NCI-H2107 treated with DMSO at 0.1 percent for 48 hours (cell line): Measurements from ENCODE around the gene HECW1.
"Not testable (repeated sequence)": the region's sequence is repeated elsewhere in the genome, so short reads cannot be mapped to it uniquely, and the experiment has no call there.

Experiments used
- DNase-seq: peaks from one replicate; lab custom pipeline; 2025; ENCODE audit not compliant: unreplicated experiment; lab: John Stamatoyannopoulos, UW

Gene HECW1

DNA sequence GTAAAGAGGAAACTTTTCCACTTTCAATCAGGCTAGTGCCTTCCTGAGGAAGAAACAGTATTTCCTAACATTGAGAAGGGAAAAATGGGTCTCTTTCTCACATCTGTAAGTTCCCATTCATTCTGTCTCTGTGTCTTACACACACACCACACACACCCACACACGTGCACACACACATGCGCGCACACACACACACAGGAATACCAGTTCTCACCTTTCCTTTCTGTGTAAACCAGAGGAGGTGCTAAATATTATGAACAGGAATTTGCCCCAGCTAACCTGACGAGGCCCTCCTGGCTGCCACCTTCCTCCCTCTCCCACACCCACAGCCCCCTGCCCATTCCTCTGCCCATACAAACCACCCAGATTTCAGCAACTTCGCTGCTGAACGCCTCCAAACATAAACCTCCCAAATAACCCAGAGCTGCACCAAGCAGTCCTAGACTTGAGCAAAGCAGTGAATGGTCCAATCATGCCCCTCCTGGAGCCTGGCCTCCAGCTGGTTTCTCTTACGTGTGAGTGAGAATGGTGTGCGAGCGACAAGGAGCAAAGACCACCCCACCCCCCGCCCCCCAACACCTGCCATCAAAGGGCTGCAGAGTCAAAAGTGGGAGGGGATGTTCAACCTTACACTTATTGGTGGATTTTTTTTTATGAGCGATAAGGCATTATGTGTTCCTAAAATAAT is 190.5 kb downstream of the HECW1 start:
- no peak for DNase-seq

DNA sequence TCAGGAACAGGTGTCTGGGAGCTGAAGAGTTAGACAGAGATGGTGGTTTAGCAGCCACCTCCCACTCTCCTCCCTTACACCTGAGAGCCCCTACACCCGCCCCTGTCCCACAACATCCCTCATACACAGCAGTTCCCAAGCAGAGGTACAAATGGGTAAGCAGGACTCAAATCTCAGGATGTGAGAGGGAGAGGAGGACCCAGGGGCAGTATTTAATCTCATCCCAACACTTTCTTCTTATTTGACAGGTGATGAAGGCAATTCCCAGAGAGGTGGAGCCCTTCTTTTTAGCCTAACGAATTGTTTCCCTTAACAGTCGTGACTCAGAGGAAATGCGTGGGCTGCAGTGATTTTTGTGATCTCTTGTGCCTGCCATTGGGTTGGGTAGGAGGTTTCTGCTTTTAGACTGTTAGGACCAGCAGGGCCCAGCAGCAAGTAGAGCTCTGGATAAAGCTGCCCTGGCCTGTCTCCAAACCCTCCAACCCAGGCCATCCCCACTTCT is 191.3 kb downstream of the HECW1 start:
- DNase-seq = no peak

DNA sequence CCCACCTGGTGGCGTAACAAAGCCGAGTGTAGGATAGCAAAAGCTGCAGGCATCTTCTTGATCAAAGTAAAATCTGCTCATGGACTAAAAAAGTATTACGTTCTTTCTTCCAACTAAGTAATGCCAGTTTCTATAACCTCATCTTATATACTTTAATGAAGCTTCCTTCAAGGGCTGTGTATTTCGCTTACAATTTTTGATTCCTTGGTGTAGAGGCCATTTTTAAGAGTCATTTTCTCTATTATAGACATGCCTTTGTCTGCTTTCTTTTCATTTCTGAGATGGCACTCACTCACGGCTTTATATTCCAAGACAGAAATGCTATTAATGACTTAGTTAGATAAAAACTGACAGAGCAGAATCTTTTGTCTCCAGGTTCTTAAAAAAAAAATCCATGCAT is 194.0 kb downstream of the HECW1 start:
- DNase-seq = no peak

DNA sequence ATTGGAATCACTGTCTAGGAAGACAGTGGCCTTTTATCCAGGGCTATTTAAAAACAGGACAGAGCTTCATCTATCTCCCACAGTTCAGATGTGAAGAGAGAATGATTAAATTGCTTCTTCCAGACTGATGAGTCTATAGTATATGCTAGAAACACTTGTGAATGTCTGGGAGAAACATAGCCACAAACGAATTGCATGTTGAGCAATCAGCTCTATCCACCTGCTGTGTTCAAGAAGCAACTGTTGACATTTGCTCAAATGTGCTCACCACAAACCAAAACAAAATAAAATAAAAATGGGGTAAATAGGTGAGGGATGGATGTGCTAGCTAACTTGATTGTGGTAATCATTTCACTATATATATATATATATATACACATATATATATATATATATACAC is 195.1 kb downstream of the HECW1 start:
- no peak for DNase-seq

DNA sequence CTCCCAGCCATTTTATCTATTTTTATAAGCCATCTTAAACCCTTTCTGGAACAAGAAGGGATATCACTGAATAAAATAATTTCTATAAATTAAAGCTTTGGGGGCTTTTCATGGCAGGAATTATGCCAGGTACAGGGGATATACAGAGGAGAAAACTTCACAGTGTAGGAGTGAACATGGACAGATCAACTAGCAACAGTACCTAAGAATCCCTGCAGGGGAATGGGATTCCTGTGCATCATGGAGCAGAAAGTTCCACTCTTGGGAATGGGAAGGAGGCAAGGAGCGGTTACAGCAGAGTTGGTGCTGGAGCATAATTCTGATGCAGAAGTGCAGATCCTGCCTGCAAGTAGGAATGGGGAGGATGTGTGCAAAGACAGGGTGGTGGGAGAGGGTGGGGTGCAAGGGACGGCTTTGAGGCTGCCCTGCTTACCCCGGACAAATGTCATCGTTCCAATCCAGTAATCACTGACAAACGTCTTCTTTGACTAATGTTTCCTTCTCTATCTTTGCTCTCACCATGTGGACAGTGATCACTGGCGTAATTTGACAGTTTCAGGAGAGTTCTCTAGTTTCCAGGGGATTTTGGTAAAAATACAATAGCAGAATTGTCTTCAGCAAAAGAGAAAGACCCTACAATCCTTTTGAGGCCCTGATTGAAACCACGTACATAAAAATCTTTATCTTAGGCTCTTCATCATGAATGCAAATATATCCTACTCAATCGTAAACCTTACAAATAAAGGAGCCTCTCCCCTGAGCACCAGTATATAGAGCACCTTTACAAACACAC is 196.7 kb downstream of the HECW1 start:
- no peak for DNase-seq

DNA sequence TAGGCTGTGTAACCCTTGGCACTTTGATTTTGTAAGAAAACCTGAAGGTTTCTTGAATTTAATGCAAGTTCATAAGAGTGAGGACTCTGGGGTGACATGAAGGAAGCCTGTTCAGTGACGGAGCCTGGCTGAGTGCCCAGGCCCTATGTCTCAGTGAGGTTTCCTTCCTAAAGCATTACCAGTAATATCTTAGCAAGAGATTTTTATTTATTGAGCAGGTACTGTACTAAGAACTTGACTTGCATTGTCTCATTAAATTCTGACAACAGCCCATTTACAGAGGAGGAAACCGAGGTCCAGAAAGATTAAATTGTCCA is 197.2 kb downstream of the HECW1 start:
- no peak for DNase-seq

DNA sequence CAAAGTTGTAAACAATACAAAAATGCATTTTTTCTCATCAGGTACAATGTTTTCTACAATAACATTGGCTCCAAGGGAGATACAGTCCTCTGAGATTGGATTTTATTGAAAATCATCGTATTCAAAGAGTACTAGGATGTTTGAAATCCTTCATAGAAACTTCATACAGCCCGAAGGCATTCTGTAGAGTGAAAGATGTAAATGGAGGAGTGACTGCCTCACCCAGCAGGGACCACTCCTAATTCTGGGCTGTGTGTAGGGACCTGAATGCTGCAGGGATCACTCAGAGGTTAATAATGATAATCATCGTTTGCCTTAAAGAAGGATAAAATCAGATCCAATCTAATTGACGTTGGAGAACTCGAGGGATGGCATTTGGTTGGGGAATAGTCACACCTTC is 198.6 kb downstream of the HECW1 start:
- no peak for DNase-seq

DNA sequence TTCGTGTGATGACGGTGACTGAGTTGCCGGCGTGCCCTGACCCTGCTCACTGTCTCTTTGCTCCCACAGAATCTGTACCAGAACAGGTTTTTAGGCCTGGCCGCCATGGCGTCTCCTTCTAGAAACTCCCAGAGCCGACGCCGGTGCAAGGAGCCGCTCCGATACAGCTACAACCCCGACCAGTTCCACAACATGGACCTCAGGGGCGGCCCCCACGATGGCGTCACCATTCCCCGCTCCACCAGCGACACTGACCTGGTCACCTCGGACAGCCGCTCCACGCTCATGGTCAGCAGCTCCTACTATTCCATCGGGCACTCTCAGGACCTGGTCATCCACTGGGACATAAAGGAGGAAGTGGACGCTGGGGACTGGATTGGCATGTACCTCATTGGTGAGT is 199.2 kb downstream of the HECW1 start:
- DNase-seq = no peak

DNA sequence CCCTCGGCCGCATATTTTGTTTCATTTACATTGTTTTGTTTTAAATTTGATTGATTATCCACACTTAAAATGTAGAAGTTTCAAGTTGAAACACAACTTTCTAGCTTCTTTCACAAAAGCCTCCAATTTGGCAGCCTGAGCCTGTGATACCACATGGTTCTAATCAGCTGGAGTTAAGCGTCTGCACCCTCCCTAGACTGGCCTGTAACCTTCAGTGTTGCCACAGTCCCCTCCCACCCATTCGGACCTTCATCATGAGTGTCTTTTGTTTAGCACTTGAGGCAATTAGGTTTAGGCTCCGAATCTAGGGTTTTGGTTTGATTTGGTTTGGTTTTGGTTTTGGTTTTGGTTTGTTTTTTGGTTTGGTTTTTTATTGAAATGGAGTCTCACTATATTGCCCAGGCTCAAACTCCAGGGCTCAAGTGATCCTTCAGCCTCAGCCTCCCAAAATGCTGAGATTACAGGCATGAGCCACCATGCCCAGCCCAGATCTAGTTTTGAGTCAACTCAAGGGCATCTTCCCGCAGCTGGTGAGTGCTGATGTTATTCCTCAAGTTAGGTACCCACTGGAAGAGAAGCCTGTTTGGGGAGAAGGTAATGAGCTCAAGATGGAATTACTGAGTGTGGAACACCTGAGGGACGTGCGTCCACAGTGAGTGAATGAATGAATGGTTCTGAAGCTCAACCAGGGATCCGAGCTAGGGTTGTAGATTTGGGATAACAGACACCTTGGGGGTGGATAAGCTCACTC is 201.4 kb downstream of the HECW1 start:
- no peak for DNase-seq

DNA sequence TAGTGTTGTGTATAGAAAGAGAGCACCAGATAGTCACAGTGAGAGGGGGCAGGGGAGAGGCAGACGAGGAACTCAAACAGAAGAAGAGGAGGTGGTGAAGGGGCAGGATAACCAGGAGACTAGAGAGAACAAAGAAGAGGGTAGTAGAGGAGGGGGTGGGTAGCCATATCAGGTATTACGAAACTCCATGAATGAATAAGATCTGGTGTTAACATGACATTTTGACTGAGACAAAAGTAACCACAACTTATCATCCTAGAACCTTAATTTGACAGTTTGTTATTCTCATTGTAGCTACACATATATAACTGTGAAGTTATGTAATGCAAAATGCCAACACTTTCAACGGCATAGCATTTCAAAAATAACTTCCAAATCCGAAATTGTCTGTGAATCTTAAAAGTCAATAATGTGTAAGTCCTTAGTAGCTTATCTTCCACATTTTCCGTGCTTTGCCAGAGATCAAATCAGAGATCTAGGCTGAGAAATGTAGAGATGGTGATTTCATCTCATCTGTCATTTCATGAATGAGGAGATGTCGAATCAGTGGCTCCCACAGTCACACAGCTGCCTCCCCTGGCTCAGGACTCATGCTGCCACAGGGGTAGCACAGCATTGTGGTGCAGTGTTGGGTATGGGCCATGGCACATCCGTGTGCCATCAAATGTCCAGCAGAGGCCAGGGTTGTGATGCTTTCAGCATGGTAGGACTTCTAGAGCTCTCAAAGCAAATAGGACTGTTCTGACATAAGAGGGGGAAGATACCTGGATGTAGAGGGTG is 202.1 kb downstream of the HECW1 start:
- DNase-seq = no peak

DNA sequence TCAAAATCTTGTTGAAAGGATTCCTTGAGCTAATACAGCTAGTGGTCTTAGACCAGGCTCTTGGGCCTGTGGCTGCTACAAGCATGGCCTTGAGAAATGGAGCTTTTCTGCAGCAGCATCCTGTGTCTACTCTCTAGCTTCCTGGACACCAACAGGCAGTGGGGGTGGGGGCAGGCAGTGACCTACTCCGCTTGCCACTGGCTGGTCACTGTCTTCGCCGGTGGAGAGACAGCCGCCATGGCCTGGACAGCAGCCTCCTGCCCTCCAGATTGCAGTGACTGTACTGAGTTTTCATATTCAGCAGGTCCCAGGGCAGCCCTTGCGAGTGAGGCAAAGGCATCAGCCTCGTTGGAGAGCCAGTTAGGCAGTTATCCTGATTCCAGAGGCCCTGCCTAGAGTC is 204.6 kb downstream of the HECW1 start:
- DNase-seq = no peak

DNA sequence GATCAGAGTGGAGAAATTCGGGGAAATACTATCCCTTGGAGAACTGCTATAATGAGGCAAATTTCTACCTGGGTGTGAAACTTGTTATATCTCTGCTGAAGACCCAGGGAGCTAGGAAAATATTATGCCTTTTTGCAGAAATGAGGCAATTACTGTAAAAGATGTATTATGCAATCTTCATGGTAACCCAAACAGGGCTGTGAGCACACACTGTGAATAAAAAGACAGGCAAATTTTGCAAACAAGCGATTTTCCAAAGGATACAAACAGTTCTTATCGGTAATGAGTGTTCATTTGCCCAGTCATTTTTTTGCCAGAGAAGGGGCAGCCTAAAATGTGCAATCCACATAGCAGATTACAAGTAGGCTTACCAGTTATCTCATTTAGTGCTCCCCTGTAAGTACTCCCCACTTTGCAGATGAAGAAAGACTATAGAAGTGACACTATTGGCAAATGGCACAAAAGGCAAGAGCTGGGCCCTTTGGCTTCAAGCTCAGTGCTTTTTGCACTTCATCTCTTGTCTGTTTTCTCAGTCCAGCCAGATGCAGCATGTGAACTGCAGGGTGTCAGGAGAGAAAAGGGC is 205.8 kb downstream of the HECW1 start:
- no peak for DNase-seq

DNA sequence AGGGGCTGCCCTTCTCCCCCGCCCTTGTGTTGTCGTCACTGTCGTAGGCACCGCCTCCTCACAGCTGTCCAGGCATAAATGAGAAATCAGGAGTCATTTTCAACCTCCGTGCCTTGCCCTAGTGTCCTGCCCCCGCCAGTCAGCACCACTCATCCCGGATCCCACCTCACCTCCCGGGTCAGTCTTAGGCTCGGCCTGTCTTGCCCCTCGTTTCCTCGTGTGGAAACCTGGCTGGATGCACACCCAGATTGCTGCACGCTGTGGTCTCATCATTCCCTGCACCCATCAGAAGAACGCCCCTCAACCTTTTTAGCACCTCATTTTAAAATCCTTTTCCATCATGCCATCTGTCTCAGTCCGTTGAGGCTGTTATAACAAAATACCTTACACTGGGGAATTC is 213.1 kb downstream of the HECW1 start:
- no peak for DNase-seq

DNA sequence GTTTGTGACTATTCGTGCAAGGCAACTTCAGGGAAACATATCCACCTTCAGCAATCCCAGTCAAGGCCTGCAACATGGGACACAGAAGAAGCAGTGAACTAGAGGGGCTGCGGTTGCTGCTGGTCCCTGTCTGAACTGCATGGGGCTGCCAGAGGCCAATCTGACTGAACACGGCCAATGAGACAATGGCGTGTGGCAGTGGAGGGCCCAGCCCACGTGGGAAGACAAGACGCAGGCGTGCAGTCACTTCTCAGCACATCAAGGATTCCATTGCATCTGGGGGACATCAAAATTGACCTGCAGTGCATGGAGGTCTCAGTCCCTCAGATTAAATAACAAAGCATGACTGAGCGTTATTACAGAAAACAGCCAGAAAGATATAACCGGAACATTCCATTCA is 215.9 kb downstream of the HECW1 start:
- DNase-seq = no peak

DNA sequence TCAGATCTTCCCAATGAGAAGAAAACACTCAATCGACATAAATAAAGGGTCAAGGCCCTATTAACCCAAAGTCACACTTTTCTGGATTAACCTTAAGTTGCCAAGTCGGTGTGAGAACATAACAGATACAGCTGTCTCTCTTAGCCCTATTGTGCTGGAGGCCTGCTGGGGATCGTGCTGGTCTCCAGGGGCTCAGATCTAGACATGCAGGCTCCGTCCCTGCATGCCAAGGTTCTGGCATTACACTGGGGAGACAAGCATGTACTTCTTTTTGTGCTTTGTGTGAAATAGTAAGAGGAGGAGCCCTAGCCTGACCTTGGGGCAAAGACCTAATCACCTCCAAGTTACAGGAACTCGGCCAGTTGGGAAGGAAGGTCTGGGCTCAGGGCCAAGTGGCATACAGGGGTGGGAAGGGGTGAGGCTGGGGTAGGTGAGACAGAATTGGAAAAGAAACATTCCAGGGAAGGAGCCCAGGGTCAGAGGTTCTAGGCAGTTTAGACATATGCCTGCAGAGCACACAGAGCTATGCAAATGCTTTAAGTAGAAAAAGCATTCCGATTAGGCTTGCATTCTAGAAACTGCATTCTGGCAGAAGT is 216.4 kb downstream of the HECW1 start:
- DNase-seq = no peak

DNA sequence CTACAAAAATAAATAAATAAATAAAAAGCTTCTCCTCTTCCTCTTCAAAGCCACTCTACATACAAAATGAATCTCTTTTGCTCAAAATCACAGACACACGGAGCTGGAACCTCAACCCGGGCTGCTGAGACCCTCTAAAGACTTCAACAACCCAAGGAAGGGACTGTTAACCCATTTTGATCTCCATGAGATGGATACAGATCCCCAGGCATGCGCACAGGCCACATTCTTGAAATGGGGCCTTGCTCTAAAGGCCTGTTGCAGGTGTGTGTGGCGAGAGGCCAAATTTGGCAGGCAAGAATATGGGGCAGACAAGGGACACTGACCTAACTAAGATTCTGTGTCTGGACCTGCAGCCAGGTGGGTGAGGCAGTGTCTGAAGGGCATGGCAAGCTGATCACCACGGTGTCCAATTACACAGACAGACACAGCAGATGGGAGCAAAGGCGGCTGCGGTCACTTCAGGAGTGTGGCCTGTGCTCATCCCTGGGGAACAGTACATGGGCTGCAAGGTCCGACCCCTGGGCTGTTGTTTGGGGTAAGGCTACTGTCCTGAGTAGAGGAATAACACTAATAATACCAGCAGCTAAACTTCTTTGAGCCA is 219.8 kb downstream of the HECW1 start:
- DNase-seq = no peak

DNA sequence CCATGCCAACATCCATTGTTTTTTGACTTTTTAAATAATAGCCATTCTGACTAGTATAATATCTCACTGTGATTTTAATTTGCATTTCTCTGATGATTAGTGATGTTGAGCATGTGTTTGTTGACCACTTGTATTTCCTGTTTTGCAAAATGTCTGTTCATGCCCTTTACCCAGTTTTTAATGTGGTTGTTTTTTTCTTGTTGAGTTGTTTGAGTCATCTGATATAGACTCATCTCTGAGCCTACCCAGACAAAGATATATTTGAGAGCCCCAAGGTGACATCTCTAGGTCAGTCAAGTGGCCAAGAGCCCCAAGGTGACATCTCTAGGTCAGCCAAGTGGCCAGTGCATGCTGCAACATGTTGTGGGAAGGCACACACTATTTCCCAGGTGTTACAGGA is 224.7 kb downstream of the HECW1 start:
- DNase-seq = no peak

DNA sequence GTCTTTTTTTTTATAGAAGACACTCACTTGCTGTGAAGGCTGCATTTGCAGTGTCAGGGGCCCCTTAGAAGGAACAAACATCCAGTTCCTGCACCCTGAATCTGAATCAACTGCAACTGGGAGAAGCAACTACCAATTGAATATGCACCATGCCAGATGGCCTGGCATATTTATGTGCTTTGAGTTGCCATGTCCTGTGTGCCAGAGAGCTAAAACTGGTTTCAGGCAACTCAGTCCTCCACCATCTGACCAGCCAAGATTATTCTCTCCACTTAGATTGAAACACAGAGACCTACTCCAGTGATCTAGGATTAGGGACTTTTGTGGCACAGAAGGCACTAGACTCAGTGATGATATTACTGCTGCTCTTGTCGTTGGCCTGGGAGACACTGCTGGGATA is 225.4 kb downstream of the HECW1 start:
- no peak for DNase-seq

DNA sequence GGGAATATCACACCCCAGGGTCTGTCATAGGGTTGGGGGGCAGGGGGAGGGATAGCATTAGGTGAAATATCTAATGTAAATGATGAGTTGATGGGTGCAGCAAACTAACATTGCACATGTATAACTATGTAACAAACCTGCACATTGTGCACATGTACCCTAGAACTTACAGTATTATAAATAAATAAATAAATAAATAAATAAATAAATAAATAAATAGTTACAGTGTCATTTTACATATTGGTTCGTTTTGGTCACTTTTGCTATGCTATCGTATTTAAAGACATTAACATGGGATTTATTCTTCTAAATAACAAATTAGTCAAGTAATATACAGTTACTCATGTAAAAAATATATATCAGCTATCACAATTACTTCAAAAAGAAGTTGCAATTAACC is 228.7 kb downstream of the HECW1 start:
- no peak for DNase-seq

DNA sequence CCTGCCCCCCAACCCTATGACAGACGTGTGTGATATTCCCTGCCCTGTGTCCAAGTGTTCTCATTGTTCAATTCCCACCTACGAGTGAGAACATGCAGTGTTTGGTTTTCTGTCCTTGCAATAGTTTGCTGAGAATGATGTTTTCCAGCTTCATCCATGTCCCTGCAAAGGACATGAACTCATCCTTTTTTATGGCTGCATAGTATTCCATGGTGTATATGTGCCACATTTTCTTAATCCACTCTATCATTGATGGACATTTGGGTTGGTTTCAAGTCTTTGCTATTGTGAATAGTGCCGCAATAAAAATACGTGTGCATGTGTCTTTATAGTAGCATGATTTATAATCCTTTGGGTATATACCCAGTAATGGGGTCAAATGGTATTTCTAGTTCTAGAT is 231.0 kb downstream of the HECW1 start:
- not testable (repeated sequence) for DNase-seq
